Endothelial cell of hepatic sinusoid (primary cell): ENCODE results near the gene DDX41.

Experiments
- in situ Hi-C: cut with HindIII; loops from 2 replicates; pipeline ENCODE4 v1.10.0; 2017; ENCODE audit warnings: low sequenced_read_pairs

DDX41 gene

DNA sequence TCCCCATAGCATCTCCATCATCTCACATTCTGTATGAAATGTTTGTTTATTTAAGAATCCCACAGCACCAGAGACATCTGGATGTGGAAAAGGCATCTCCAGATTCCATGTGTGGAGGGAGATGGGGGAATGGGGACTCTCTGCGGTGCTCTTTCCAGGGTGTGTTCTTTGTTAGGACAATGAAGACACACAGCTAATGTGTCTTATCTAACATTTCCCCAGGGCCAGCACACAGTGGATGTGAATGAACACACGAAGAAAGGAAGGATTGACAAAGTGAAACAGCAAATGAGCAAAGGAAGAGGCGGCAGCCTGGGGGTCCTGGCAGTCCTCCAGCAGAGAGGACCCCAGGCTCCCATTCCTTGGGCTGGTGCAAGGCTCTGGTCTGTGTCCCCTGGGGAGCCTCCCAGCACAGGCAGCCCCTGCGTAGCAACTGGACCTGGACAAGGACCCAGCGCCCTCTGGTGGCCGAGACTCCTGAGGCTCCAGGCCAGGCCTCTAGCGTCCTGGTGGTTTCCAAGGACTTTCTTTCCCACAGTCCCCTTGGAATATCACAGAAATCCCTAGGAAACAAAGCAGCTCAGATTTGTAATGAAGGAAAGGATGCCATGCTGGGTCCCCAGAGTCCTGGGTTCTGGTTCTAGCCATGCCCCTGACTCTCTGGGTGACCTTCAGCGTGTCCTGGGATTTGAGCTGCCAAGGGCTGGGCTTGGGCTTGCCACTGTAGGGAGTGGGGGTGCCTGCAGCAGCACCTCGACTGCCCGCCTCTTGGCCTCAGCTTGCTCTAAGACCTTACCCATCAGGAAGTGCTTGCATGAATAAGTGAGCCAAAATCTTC is 15.9 kb downstream of the DDX41 start:
- in situ Hi-C loops, result no loop called here

DNA sequence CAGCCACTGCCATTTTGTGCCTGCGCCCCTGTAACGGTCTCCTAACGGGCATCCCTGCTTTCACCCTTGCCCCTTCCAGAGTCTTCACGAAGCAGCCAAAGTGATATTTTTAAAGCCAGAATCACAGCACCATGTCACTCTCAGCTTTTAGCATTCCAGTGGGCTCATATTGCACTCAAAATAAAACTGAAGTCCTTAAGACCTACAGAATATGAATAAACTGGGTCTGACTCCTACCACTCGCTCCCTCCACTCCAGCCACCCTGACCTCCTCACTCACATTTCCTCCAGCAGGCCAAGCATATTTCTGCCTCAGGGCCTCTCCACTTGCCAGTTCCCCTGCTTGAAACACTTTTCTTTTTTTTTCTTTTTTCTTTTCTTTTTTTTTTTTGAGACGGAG is 16.9 kb downstream of the DDX41 start:
- in situ Hi-C loops, result no loop called here

DNA sequence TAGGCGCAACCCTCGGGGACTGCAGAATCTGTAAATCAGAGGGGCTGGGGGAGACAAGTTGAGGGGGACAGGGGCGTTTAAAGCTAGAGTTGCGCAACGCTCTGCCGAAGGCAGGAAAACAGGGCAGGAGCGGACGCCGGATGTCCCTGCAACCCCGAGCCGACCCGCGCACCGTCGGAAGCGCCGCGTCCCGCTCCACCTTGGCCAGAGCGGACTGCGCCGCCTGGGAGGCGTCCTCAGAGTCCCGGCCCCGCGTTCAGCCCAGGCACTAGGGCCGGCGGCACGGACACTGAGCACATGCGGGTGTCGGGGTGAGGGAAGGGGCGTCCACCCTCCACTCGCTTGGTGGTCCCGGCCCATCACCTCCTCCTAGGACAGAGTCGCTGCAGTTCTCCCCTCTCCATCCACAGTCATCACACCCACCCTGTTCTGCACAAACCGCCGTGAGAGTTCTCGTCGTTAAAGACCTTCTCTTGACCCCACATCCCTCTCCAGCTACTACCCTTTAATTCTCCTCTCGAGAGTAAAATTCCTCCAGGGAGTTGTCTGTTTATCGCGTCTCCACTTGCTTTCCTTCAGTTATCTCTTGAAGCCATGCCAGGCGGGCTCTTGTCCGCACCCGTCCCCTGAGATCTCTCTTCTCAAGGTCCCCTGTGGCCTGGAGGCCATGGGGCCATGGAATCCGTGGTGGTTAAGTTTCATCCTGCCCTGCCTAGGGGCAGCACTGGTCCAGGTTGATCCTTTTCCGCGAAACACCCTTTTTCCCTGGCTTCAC is 18.6 kb downstream of the DDX41 start:
- in situ Hi-C loops, result no loop called here

DNA sequence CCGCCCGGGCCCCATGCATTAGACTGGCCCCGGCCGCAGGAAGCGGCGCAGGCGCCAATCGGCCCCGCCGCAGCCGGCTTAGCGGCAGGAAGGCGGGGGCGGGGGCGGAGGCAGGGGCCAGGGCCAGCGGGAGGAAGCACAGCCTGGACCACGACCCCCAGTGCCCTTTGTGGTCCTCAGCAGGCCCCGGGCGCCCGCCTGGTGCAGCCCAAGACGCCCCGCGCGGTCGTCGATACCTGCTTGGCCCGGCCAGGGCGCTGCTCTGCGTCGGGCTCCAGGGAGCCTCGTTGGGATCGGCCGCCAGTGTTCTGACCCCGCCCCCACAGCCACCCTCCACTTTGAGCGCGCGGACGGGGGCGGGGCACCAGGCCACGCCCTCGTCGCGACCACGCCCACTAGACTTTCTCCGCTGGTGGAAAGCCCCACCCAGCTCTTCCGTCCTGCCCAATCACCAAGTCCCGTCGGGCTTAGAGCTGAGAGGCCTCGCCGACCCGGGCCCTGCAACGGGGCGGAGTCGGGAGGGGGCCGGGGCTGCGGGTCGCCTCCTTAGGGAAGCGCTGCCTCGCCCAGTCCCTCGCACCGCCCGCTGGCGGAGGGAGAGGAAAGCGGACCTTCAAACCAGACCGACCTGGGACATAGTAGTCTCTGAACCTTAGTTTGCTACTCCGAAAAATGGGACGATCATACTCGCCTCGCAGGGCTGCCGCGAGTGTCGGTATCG is 19.3 kb downstream of the DDX41 start, which contains the start of gene PDLIM7:
TSS of gene PDLIM7 (minus strand) at position 313 of the 721 bp plus-strand sequence. CDS start 1,092 bp downstream, outside the sequence.
- in situ Hi-C loops, result no loop called here

DNA sequence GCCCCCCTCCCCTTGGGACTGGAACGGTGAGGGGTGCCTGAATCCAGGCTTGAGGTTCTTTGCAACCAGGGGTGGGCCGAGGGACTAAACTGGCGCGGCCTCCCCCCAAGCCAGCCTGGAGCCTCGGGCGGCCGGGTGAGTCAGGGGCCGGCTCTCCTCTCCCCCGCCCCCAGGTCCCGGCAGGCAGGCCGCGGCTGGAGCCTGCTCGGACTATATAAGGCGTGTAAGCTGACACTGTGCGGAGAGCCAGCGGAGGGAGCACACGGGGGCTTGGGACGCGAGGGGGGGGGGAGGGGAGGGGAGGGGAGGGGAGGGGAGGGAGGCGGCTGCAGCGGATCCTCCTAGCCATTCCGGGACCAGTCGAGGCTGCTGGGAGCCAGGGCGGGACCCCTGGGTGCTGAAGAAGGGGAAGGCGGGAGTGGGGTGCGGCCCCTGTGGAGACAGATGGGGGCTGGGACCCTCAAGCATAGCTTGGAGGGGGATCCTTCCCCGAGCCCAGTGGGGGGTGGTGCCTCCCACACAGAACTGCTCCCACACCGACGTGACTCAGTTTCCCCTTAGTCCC is 20.0 kb downstream of the DDX41 start:
- in situ Hi-C loops, result no loop called here

DNA sequence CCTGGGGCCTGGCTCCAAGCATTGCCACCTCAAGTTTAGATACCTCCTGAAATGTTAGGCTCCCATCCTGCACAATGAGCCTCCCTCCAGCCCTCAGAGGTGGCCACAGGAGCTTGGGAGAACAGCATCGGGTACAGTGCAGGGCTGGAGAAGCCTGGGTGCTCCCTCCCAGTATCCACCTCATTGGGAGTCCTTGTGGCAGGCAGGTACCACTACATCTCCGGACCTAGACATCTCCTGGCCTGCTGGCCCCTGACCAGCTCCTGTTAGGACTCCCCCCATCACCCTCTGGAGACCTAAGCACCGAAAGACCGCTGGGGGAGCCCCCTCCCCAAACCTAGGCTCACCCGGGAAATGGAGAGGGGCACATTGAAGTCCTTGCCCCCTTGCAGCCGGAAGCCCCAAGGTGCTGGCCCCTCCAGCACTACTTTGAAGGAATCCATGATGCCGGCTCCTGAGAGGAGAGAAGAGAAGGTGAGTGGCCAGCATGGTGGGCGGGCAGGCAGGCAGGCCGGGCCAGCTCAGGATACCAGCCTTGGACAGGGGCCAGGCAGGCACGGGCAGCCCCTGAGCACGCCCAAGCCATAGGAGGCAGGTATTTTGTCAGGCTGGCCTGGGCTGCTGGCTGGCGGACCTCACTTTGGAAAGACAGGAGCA is 20.6 kb downstream of the DDX41 start:
- in situ Hi-C loops, result no loop called here

DNA sequence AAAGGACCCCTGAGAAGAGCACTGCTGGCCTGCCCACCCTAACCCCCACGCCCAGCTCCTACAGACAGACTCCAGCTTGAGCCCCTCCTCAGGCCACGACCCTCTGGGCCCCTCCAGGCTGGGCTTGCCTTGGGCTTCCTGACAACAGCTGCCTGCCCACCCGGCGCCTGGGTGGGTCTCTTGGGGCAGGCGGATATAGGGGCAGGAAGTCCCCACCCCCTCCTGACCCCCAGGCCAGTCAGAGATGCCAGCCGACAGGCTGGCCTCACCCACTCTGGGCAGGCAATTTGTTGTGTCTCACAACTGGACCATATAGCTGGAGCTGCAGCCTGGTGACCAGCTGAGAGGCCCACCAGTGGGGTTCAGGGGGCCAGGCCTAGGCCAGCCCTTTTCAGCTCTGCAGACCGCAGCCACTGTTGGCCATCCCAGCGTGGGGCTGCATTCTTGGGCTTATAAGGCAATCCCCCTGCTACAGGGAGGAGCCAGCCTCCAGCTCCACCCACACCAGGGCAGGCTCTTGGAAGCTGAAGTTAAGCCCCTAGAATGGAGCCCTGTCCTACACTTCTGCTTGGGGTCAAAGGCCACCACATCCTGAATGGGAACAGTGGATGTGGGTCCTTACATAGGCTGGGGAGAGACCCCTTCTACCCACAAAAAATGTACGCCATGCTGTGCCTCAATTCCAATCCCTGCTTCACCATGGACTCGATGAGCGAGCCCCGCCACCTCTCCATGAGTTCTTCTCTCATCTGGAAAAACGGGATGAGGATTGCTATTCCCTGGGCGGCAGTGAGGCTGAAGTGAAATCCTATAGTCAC is 21.3 kb downstream of the DDX41 start:
- in situ Hi-C loops, result no loop called here

DNA sequence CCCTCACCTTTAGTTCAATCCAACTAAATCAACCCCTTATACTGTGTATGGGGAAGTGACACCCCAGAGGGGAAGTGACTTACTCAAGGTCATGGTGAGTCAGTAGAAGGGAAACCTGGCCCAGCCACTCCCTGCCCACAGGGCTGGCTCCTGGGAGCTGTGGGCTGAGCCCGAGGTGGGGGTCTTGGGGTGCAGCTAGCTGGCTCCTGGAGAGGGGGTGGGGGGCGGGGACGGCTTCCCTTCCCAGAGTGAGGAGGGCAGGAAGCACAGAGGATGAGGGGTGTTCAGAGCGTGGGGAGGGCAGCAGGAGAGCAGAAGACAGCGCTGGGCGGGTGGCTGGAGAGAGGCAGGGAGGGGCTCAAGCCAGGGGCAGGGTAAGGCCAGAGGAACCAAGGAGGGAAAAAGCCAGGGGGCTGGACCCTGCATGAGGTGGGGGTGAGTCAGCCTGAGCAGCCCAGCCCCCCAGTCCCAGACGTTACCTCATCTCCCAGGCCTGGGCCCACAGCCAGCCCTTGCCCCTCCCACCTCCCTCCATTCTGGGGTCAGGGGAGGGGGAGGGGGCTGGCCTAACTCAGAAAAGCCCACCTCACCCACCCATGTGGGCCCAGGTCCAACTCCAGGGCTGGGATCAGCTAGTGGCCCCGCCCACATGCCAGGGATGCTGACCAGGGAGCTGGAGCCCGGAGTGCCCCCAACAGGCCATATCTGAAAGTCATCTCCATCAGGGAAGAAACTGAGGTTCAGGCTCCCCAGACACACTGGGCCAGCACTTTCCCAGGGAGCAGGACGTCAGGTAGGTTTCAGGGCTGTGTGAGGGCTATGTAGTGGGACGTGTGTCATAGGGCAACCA is 22.2 kb downstream of the DDX41 start:
- in situ Hi-C loops, result no loop called here

DNA sequence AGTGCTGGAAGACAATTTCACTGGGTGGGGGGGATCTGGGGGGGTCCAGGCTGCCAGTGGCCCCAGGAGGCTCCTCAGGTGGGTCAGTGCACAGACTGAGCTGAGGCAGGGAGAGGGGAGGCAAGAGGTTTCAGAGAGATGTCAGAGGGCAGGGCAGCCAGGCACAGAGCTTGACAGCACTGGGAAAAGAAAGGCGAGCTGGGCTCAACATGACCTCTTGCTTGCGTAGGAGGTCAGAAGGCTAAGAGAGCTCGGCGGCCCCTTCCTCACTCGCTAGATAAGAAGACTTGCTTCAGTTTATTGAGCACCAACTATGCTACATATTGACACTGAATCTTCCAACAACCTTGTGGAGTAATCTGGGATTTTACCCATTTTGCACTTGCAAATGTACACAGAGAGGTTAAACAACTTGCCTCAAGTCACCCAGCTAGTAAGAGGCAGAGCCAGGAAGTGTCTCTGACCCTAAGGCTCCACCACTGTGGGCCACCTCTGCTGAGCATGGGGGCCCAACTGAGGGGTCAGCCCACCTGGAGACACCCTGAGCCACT is 22.9 kb downstream of the DDX41 start:
- in situ Hi-C loops, result no loop called here

DNA sequence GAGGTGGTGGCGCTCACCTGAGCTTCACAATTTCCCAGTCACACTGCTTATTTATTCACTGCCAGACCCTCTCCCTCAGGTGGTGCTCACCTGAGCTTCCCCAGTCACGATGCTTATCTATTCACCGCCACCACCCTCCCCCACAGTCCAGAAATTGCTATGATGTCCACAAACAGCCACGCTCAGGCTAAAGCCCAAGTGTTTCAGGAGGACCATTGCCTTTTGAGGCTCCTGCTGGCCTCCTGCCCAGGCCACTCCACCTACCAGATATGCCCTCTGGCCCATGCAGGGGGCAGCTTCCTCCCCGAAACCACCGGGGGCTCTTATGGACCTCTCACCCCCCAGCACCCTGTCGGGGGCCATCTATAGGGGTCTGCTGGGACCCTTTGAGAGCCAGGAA is 23.9 kb downstream of the DDX41 start:
- in situ Hi-C loops, result no loop called here

DNA sequence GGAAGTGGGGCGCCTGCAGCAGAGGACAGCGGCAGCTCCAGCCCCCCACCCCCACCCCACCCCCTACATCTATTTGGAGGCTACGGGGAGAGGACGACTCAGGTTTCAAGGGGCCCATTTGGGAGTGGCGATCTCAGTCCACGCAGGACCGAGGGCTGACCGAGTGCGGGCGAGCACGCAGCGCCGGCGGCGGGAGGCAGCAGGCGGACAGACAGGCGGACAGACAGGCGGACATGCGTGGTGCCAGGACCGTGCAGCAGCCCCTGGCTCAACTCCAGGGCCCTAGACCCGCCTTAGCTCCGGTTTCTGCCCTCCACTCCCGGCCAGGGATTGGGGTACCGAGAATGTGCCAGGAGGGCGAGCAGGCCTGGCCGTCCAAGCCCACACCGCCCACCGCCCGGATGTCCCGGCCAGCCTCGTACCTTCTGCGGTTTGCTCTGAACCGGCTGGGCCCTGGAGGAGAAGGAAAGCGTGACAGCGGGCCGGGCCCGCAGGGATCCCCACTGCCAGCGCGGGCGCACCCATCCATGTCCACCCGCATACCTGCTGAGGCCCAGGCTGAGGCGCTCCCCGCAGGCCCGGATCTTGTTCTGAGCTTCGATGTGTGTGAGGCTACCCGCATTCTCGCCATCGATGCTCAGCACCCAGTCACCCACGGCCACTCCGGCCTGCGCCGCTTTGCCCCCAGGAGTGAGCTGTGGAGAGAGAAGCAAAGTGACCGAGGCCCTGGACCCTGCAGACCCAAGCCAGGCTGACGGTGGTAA is 24.6 kb downstream of the DDX41 start:
- in situ Hi-C loops, result no loop called here

DNA sequence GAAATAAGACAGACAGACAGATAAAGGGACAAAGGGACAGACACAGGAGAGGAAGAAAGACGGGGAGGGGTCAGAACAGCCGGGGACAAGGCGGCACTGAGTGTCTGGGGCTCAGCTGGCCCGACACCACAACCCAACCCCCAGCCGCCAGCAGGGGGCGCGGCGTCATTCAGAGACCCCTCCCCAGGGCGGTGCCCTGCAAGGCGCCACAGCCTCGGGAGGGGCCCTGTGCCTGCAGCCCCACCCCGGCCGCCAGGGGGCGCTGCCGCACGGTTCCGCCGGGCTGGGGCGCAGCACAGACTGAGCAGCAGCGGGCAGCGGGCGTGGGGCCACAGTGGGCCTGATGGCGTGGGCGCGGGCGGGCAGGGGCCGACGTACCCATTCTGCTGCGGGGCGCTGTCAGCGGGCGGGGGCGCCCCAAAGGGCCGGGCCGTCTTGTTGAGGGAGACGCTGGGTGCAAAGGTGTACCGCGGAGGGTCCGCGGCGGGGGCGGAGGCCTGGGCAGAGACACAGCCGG is 25.3 kb downstream of the DDX41 start:
- in situ Hi-C loops, result no loop called here

DNA sequence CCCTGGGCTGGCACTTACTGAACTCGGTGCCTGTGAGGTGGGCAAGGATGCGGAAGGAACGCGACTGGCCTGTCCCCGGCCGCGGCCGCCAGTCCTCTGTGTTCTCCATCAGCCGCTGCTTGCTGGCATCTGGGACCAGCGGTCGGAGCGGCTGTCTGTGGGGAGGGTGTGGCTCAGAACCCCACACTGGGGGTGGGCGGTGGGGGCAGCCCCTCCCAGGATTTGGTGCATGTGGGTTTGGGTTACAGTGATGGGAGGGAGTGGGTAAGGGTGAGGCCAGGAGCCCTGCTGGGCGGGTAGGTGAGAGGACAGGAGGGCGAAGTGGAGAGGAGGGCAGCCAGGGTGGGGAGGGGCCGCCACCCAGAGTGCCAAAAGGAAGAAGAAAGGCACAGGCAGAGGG is 25.8 kb downstream of the DDX41 start:
- in situ Hi-C loops, result no loop called here

DNA sequence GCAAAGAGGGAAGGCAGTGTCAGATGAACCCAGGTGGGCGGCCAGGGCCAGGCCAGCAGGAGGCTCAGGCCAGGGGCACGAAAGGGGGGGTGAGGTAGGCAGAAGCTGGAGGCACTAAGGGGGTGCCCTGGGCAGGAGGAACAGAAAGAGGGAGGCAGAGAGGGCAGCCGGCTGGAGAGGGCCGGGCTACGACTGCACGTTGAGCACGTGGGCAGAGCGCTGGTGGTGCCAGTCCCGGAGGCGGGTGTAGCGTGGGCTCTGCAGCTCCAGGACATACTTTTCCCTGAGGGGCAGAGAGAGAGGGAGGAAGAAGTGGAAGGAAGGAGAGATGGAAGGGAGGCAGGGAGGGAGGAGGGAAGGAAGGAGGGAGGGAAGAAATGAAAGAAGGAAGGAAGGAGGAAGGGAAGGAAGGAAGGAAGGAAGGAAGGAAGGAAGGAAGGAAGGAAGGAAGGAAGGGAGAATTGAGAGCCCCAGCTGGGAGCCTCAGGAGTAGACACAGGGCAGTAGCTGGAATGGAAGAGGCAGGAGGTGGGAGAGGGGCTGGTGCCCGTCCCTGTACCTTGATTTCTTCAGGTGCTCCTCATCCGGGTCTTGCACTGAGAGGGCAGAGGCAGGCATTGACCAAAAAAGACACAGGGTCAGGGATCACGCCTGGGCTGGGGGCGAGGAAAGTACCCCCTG is 26.3 kb downstream of the DDX41 start:
- in situ Hi-C loops, result no loop called here

DNA sequence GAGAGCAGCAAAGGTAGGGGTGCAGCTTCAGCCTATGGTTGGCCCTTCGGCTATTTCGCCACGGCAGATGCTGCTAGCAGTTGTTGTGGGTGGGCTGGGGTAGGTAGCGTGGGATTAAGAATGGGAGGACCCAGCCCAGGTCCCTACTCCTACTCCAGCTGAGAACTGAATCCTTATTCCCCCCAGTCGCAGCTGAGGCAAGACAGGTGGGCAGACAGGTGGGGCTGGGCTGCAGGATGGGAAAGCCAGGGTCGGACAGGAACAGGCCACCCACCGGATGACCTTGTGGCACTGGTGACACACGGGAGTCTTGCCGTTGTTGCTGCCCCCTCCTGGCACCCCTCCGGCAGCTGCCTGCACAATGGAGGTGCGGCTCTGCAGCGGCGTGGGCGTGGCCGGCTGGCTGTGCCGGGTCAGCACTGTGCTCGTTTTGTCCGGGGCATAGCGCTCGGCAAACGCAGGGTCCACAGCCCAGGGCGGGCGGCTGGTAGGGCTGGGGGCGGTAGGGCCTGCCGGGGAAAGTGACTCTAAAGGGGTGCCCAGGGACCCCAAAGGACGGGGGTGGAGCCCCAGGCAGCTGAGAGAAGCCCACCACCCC is 27.5 kb downstream of the DDX41 start:
- in situ Hi-C loops, result no loop called here

DNA sequence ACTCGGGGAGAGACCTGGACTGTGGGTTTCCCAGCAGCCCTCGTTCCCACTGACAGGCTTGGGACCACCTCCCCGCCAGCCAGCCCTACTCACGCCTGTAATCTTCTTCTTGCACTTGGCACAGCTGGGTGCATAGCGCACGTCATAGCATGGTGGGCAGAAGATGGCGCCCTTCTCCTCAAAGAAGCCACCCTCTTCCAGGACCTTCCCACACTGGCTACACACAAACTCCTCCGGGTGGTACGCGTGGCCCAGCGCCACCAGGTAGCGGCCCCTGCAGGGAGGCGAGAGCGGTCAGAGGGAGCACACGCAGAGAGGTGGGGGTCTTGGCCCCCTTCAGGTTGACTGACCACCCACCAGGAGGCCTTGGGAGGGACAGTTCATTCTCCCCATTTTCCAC is 28.8 kb downstream of the DDX41 start:
- in situ Hi-C loops, result no loop called here

DNA sequence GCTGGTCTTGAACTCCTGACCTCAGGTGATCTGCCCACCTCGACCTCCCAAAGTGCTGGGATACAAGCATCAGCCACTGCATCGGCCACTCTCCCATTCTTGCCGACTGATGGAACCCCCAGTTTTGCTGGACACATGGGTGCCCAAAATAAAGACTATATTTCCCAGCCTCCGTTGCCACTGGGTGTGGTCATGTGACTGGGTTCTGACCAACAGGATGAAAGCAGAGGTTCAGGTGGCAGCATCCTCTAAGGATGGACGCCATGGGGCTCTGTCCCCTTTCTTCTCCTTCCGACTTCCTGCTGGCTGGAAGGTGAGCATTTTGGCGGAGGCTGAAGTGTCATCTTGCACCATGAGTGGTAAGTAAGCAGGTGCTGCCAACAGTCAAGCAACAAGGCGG is 29.6 kb downstream of the DDX41 start:
- in situ Hi-C loops, result no loop called here
